Adrenal gland (tissue), 5 donors: ENCODE measurements around the gene FTL.
A peak's percentile ranks its signal among the peaks of the same experiment; 100 is the strongest.

Source experiments
- POLR2A ChIP-seq, 2 donors: fragments of 450-650 bp; IDR thresholded peaks; one replicate each; pipeline ENCODE4 v1.6.1; 2017; ENCODE audit warnings: antibody characterized with exemption in 2 of 2, mild to moderate bottlenecking in 2 of 2, moderate library complexity in 1 of 2
- TF ChIP-seq, protein P1 (sequence below), 6 experiments: fragments of 450-650 bp in 4 of 6; fragments of 200-600 bp in 2 of 6; sonication (generic) in 1 of 6; IDR thresholded peaks; 1 replicate in 5 of 6; 2 replicates in 1 of 6; pipeline versions ENCODE4 v1.5.1 to v1.8.0; 2016 to 2021; ENCODE audit warnings: antibody characterized with exemption in 6 of 6, mild to moderate bottlenecking in 2 of 6, moderate library complexity in 1 of 6
- donor health status: DM: no; HTN: no; CAD: no.

GRCh38 chr19:48991873-48992580 is 26.9 kb downstream of the FTL start:
- peak in 1 of 2 donors; percentile 83 for TF ChIP-seq POLR2A (IDR thresholded peaks at IDR 0.05)
- TF ChIP-seq, protein P1, sequence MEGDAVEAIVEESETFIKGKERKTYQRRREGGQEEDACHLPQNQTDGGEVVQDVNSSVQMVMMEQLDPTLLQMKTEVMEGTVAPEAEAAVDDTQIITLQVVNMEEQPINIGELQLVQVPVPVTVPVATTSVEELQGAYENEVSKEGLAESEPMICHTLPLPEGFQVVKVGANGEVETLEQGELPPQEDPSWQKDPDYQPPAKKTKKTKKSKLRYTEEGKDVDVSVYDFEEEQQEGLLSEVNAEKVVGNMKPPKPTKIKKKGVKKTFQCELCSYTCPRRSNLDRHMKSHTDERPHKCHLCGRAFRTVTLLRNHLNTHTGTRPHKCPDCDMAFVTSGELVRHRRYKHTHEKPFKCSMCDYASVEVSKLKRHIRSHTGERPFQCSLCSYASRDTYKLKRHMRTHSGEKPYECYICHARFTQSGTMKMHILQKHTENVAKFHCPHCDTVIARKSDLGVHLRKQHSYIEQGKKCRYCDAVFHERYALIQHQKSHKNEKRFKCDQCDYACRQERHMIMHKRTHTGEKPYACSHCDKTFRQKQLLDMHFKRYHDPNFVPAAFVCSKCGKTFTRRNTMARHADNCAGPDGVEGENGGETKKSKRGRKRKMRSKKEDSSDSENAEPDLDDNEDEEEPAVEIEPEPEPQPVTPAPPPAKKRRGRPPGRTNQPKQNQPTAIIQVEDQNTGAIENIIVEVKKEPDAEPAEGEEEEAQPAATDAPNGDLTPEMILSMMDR (IDR thresholded peaks at IDR 0.05) = no peak
